HFFc6 (cell line): Measurements from ENCODE around the gene EAPP. TPM values are rescaled to one million over a fixed set of nuclear protein-coding genes. Genes with fewer than 3 reads are reported as not detected.
"Not testable (repeated sequence)": the region's sequence is repeated elsewhere in the genome, so short reads cannot be mapped to it uniquely, and the experiment has no call there.

Experiments
- DNase-seq: peaks from one replicate; pipeline ENCODE4 v3.0.0-alpha.2; 2018
- H3K27ac Mint-ChIP-seq: 2 replicates; pipeline ENCODE4 v1.8.0; 2020; ENCODE audit warnings: mild to moderate bottlenecking, mixed read lengths
- H3K27me3 Mint-ChIP-seq: 2 replicates; pipeline ENCODE4 v1.8.0; 2021; ENCODE audit warnings: mild to moderate bottlenecking, moderate library complexity, mixed read lengths; ENCODE audit not compliant: insufficient read depth
- H3K36me3 Mint-ChIP-seq: 2 replicates; pipeline ENCODE4 v1.8.0; 2021; ENCODE audit warnings: low read depth, mixed read lengths
- H3K4me1 Mint-ChIP-seq: 2 replicates; pipeline ENCODE4 v1.8.0; 2020; ENCODE audit warnings: low read depth, mixed read lengths
- H3K4me3 Mint-ChIP-seq: 2 replicates; pipeline ENCODE4 v1.8.0; 2020; ENCODE audit warnings: mild to moderate bottlenecking, moderate library complexity, mixed read lengths
- H3K9me3 Mint-ChIP-seq: 2 replicates; pipeline ENCODE4 v1.8.0; 2020; ENCODE audit warnings: mild to moderate bottlenecking, mixed read lengths
- total RNA-seq, 6 experiments: library from RNA; stranded (reverse); fragmentation: NEBNext Ultra II Directional; extraction: Animal tissue kit (Norgen Biotek cat#: 25700); gene quantifications; 2 replicates in 1 of 6; 3 replicates in 5 of 6; pipeline ENCODE4 v1.2.3, GENCODE V29; 2021
- TF ChIP-seq, protein P1 (sequence below): fragments of 200-600 bp; sonication (generic); IDR thresholded peaks from 2 replicates; pipeline ENCODE4 v1.5.0; 2021; ENCODE audit warnings: antibody characterized with exemption, mild to moderate bottlenecking

Gene EAPP
- total RNA-seq, 6 experiments from 2014 or later: 28.2 to 34.9 (median 30.4) TPM

- peak; percentile 95 for DNase-seq
- TF ChIP-seq, protein P1, sequence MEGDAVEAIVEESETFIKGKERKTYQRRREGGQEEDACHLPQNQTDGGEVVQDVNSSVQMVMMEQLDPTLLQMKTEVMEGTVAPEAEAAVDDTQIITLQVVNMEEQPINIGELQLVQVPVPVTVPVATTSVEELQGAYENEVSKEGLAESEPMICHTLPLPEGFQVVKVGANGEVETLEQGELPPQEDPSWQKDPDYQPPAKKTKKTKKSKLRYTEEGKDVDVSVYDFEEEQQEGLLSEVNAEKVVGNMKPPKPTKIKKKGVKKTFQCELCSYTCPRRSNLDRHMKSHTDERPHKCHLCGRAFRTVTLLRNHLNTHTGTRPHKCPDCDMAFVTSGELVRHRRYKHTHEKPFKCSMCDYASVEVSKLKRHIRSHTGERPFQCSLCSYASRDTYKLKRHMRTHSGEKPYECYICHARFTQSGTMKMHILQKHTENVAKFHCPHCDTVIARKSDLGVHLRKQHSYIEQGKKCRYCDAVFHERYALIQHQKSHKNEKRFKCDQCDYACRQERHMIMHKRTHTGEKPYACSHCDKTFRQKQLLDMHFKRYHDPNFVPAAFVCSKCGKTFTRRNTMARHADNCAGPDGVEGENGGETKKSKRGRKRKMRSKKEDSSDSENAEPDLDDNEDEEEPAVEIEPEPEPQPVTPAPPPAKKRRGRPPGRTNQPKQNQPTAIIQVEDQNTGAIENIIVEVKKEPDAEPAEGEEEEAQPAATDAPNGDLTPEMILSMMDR: no peak
- Mint-ChIP-seq H3K4me3 (peak overlapping the region; percentile 75), H3K36me3 (no peaks in the 10 kb centered on the region), H3K27ac (peak overlapping the region; percentile 72), H3K4me1 (peaks cover 13% of the 10 kb centered on the region), H3K9me3 (no peaks in the 10 kb centered on the region), H3K27me3 (peaks cover 11% of the 10 kb centered on the region)
Measured at GRCh38 chr14:34554540-34555250, 15.2 kb upstream of the EAPP start.

- not testable (repeated sequence) for DNase-seq, H3K27ac Mint-ChIP-seq, H3K36me3 Mint-ChIP-seq, H3K9me3 Mint-ChIP-seq, H3K4me3 Mint-ChIP-seq
- Mint-ChIP-seq H3K27me3 (peaks cover 15% of the 10 kb centered on the region), H3K4me1 (peaks cover 16% of the 10 kb centered on the region)
Measured at GRCh38 chr14:34549276-34549966, 9.9 kb upstream of the EAPP start.

- peaks cover 9% of the 10 kb centered on the region for H3K4me1 Mint-ChIP-seq
- H3K27me3 Mint-ChIP-seq: peaks cover 10% of the 10 kb centered on the region
Measured at GRCh38 chr14:34548472-34548981, 9.0 kb upstream of the EAPP start.

GRCh38 chr14:34547136-34547520 is 7.6 kb upstream of the EAPP start:
- not testable (repeated sequence) for H3K9me3 Mint-ChIP-seq, DNase-seq, H3K27ac Mint-ChIP-seq, H3K4me1 Mint-ChIP-seq, H3K4me3 Mint-ChIP-seq, H3K36me3 Mint-ChIP-seq
- peaks cover 10% of the 10 kb centered on the region for H3K27me3 Mint-ChIP-seq

More at GRCh38 chr14:34548472-34548981, 9.0 kb upstream of the EAPP start:
- peak overlapping the region; percentile 81; the same call in 1 of the 2 replicates for H3K27ac Mint-ChIP-seq
- peak overlapping the region; percentile 71; the same call in 1 of the 2 replicates for H3K4me3 Mint-ChIP-seq
- TF ChIP-seq, protein P1: no peak
- H3K9me3 Mint-ChIP-seq: peaks cover 5% of the 10 kb centered on the region; the same call in 1 of the 2 replicates
- H3K36me3 Mint-ChIP-seq: no peaks in the 10 kb centered on the region
- DNase-seq: no peak

DNA sequence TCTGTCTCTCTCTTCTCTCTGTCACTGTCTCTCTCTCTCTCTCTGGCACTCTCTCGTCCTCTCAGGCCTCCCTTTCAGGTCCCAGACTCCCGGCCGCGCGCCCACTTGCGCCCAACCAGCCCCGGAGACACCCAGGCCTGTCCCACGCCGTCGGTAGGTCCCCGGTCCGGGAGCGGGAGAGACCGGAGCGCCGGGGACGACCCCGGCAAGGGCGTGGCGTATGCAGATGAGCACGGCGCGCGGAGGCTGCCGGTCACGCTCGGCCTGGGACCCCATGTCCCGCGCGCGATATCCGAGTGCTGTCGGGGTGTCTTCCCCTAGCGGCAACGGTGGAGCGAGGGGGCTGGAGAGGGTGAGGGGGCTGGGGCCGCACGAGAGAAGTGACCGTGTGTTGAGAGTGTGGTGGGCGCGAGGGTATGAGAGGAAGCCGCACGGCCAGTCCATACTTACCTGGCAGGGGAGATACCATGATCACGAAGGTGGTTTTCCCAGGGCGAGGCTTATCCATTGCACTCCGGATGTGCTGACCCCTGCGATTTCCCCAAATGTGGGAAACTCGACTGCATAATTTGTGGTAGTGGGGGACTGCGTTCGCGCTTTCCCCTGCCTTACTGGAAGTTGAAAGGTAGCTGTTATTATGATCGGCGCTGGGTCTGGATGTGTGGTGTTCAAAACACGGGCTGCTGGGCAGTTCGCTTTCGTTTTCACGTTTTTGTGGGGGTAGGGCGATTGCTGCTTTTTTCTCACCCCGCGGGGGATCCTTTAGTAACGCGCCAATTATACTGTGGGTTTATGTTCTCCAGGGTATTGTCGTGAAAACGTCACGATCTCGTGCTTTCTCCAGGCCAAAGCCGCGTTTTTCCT is 7.0 kb upstream of the EAPP start:
- not testable (repeated sequence) for H3K4me1 Mint-ChIP-seq, H3K36me3 Mint-ChIP-seq, DNase-seq, H3K4me3 Mint-ChIP-seq, H3K27ac Mint-ChIP-seq, H3K9me3 Mint-ChIP-seq
- H3K27me3 Mint-ChIP-seq: peaks cover 10% of the 10 kb centered on the region

GRCh38 chr14:34540181-34541059 is 919 bp upstream of the EAPP start:
- DNase-seq, H3K9me3 Mint-ChIP-seq, H3K27me3 Mint-ChIP-seq, H3K36me3 Mint-ChIP-seq: not testable (repeated sequence)
- Mint-ChIP-seq H3K27ac (peak overlapping the region; percentile 99), H3K4me1 (peaks cover 27% of the 10 kb centered on the region), H3K4me3 (peak overlapping the region; percentile 100)
